Caki2 (cell line): ENCODE measurements around the gene SSR1. TPM values are rescaled to one million over a fixed set of nuclear protein-coding genes. Genes with fewer than 3 reads are reported as not detected.

Experiments
- DNase-seq: peaks from one replicate; pipeline ENCODE4 v3.0.0-alpha.2; 2015; ENCODE audit warnings: low read depth
- in situ Hi-C: cut with HindIII; loops from 2 replicates; pipeline ENCODE4 v1.10.0; 2016; ENCODE audit warnings: low sequenced_read_pairs, low pct_unique_long_range_greater_than_20kb, mixed read lengths
- total RNA-seq: library from RNA; depleted of rRNA; stranded (reverse); fragments of >200 nt; shearing (Covaris generic); gene quantifications from 2 replicates; pipeline ENCODE4 v1.2.3, GENCODE V29; 2014; ENCODE audit warnings: low replicate concordance

SSR1 gene
- total RNA-seq, 1 experiment from 2014 or later: 146 TPM

DNA sequence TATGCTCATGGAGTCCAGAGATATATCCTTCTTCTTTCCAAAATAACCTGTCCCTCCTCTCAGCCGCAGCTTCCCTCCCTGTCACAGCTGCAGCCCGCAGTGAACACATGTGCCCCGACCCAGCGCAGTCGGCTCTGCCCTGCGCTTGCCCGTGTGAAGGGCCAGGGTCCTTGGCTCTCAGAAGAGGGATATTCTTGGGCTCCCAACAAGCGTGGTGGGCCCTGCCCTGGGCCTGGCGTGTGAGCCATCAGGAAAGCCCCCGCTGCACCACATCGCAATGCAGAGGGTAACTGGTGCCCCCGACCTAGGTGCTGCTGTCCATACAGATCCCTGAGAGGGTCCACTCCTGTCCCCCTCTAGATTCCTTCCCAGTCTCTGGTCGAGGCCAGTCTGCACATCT is 65.2 kb downstream of the SSR1 start:
- in situ Hi-C loops: no loop called here

DNA sequence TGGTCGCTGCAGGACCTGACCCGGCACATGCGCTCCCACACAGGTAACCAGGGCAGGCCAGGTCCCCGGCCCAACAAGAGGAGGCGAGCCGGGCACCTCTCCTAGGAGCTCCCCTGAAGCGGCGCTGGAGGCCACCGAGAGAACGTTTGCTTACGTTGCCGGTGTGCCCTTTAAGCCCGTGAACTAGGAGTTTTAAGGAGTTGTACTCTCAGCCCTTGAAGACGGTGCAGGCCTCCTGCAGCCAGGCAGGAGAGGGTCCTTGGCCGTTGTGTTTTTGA is 65.9 kb downstream of the SSR1 start:
- no peak for DNase-seq
- in situ Hi-C loops: no loop called here

More for the DNA sequence above, 65.2 kb downstream of the SSR1 start:
- DNase-seq: no peak

DNA sequence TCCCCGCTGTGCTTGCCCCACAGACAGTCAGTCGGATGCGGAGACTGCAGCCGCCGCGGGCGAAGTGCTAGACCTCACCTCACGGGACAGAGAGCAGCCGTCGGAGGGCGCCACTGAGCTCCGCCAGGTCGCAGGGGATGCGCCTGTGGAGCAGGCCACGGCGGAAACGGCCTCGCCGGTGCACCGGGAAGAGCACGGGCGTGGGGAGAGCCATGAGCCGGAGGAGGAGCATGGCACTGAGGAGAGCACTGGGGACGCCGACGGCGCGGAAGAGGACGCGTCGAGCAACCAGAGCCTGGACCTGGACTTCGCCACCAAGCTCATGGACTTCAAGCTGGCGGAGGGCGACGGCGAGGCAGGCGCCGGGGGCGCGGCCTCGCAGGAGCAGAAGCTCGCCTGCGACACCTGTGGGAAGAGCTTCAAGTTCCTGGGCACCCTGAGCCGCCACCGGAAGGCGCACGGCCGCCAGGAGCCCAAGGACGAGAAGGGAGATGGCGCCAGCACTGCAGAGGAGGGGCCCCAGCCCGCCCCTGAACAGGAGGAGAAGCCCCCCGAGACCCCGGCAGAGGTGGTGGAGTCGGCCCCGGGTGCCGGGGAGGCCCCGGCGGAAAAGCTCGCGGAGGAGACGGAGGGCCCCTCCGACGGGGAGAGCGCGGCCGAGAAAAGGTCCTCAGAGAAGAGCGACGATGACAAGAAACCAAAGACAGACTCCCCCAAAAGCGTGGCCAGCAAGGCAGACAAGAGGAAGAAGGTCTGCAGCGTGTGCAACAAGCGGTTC is 66.4 kb downstream of the SSR1 start:
- in situ Hi-C loops: no loop called here
- DNase-seq: no peak

DNA sequence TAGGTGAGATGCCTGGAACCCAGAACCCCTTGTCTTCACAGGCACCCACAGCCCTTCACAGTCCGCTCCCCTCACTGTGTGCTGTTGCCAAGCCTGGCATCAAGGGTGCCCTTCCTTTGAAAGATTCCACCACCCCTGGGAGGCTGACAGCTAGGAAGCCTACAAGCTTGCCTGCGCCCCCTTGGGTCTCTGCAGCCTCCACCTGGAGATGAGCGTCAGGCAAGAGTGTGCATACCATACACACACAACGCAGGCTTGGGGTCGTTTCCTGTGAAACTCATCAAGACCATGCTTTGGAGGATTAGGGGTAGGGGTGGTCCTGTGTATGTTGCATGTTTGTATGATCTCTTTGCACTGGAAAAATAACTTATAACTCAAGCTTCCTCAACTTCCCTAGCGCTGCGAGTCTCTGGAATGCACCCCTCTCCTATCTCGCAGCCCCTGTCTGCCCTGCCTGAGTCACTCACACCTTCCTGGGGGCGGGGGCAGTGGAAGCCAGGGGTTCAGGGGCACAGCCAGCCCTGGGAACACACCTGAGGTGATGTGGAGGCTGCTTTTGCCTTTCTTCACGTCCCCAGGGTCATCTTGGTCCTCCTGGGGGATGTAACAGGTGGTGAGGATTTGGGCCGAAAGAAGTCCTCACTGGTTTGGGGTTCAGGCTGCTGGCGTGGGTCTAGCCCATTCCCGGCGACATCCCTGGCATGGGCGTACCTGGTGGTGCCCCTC is 67.2 kb downstream of the SSR1 start:
- no peak for DNase-seq
- in situ Hi-C loops: no loop called here

DNA sequence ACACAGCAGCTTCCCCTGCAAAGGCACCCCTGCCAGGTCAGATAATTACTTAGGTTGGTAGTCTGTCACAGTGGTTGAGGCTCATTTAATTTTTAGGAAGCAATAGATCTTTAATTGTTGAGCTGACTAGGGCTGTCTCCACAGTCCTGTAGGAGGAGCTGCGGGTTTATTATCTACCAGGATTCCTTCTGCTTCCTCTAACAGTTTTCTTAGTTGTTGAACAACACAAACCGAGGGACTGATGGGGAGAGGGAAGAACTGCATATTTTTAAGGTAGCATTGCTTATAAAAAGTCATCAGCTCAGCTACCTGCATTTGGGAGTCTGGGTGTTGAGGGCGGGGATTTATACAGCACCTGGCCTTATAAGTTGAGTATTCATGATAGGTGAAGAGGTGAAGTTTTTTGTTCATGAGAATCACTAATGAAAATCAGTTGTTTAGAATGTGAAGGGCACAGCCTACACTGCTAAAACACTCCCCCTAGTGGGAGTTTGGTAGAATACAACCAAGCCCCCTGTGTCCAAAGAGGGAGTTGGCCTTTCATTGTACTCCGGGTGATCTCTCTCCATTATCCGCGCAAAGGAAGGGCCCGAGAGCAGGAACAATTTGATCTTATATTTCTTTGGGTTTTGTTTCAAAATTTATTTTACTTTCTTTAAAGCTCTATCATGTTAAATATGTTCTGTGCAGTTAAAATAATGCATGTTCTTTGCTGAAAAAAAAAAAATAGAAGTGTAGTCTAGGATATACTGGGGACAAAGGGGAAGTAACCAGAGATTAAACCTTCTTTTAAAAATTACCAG is 69.6 kb downstream of the SSR1 start:
- in situ Hi-C loops: no loop called here
- peak; percentile 76 for DNase-seq

DNA sequence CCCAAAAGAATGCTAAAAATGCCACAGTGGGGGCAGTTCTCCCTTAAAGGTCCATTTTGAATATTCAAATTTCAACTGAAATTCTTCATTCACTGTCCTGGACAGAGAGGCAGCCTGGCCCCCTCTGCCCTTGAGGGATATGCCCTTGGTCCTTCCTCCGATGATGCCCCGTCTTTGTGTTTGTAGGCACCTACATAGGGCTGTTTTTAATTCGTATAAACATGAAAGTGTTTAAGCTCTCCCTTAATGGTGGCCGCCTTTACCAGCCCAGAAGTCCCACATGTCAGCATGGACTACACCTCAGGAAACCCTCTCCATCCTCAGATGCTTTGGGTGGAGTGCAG is 70.2 kb downstream of the SSR1 start:
- DNase-seq: no peak
- in situ Hi-C loops: no loop called here

DNA sequence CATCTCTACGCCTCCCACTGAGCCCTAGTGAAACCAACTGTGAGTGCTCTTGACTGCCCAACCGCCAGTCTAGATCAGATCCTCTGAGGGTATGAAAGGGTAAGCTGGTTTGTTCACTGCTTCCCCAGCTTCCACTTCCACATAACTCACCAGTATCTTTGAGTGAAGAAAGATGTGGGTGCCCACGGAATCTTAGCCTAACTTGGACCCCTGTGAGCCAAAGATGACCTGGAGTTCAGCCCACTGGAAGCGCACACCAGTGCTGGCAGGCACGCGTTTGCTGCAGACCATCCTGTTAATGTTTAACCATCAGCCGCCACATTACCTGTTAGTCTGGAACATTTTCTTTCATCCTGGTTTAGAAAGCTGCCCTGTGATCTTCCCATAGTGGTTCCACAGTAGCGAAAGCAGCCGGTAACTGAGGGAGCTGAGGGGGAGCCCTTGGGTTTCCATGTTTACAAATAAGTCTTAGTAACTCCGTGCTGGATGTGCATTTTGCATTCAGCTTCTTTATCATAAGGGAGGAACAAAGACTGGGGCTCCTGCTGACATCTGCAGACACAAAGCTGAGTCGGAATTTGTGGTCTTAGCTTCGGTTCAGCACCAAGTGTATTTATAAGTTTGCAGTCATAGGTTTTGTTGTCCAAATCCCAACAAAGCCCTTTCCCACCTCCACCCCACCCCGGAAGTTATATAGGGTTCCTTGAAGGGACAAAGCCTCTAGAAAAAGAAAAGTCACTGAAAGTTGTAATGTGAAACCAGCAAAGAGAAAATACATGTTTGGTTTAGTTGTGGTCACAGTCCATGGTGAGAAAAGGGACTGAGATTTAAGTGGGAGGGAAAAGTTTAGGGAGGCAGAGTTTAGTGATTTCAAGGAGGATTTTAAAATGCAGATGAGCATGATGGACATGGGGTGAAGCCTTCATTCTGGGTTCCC is 71.0 kb downstream of the SSR1 start:
- in situ Hi-C loops: no loop called here
- peak; percentile 64 for DNase-seq

DNA sequence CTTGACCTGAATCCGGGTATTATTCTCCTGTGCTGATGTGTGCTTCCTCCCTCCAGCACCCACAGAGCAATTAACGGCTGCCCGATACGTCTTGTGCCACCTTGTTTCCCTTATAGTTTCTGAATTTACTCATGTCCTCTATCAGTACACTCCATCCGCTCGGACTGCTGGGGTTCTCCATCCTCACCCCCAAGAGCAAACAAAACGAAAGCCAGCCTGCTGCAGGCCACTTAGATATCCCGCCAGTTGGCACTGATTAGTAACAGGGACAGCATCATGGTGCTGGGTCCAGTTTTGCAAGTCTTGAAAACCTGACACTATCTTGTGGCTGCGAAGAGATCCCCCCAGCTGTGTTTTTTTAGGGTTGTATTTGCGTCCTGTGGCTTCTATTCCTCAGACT is 71.8 kb downstream of the SSR1 start:
- DNase-seq: no peak
- in situ Hi-C loops: no loop called here

DNA sequence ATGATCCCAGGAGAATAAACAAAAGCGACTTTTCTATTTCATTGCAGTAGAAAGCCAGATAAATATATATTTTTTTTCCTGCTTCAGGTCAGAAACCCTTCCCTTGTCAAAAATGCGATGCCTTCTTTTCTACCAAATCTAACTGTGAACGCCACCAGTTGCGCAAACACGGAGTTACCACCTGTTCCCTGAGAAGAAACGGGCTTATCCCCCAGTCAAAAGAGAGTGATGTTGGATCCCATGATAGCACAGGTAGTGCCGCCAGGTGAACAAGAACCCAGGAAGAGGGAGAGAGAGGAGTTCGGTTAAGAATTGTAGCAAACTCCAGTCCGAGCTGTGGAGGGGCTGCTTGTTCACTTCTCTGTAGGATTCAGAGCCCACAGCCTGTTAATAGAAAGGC is 72.6 kb downstream of the SSR1 start:
- no peak for DNase-seq
- in situ Hi-C loops: no loop called here

DNA sequence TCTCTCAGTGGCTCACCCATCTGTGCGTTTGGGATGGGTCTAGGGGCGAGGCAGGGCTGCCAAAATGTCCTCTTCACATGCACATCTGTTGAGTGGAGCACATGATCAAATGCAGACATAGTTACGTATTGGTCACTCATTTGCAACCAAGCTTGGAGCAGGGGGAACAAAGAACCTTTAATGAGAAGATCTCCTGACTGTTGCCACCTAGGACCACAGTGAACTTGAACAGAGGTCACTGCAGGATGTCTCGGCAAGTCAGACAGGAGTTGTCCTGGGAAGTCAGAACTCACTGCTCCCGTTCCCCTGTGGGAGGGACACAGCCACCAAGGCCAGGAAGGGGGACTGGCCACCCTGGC is 73.4 kb downstream of the SSR1 start:
- in situ Hi-C loops: no loop called here
- no peak for DNase-seq

DNA sequence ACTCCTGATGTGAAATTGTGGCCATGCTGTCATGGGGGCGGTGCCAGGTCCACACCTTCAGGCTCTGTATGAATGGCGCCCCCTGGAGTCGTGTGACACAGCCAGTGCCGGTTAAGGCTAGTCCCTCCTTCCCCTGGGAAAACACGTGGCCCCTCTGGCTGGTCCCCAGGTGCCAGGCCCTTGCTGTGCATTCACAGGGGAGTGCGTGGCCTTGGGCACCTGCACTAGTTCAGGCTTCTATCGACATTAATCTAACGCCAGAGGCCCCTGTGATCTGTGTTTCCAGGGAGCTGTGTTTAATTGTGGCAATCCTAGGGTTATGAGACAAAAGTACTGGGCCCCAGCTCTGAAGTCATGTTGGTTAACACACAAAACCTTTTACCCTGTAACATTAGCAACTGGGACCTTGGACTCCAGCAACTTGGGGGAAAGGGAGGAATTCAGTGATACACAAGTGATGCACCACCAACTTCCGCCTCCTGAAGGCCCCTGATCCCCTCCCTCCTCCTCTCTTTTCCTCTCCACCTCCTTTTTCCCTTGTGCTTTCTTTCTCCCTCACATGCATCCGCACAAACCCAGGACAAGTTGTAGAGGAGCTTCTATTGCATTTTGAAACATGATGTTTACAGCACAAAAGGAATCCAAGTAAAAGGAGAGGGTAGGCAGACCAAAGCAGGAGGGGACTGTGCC is 74.0 kb downstream of the SSR1 start:
- DNase-seq: peak; percentile 71
- in situ Hi-C loops: no loop called here

DNA sequence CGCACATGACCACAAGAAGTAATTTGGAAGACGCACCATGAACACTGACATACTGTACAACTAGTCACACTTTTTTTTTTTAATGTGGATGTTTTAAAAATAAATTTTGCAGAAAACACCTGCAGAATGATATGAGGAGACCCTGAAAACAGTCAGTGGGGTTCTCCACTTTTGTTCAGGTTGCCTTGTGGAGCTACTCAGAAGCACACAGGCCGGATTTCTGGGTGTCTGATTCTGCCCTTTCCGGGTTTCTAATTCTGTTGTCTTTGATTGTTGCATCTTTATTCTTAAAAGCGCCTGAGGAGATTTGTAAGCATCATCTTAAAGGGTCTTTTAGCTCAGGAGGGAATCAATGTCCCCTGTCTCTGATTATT is 74.5 kb downstream of the SSR1 start:
- in situ Hi-C loops: no loop called here
- DNase-seq: no peak

DNA sequence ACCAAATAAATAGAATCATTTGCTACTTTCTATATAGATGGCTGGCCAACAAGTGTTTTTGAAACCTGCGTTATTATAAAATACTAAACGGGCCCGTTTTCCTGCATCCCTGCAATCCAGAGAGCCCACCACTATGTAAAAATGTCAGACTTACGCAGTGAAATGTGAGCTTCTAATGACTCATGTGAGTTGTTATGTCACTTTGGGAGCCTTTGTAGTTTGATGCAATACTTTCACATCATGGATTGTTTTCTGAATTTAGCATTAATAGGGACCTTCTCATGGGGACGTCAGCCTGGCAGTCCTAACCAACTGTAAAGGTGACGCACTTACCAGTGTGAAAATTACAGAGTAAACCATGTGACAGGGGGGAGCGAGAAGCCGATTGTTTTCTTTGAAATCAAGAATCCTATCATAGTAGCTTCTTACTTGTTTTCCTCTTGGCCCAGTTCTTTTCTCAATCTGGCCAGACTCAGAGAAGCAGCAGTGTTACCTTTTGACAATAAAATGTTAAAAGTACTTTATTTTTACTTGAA is 75.3 kb downstream of the SSR1 start:
- no peak for DNase-seq
- in situ Hi-C loops: no loop called here

DNA sequence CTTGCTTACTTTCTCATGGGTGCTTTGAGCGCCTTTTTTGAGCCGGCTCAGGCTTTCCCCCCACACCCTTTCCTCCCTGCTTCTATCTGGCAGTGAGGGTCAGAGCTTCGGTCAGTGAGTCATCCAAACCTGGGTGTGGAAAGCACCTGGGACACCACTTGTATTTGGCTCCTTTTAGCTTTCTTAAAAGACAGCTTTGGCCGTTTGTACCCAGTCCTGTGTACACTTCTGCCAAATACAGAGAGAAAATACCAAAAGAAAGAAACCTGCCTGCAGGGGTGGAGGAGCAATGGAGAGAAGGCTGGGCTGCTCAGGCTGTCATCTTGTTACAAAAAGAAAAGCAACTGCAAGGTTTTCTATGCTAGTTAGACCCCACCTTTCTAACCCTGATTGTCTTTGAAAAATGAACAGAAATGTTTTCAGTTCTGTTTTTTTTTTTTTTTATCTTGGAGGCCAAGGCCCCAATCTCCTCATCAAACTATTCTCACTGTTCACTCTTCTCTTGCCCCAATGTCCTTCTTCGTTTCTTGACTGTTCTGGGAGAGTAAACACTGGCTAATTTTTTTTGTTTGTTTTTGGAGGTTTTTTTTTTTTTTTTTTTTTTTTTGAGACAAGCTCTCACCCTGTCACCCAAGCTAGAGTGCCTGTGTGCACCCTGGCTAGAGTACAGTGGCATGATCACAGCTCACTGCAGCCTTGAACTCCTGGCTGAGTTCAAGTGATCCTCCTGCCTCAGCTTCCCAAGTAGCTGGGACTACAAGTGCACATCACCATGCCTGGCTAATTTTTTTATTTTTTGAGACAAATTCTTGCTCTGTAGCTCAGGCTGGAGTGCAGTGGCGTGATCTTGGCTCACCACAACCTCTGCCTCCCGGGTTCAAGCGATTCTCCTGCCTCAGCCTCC is 76.4 kb downstream of the SSR1 start:
- in situ Hi-C loops: no loop called here

DNA sequence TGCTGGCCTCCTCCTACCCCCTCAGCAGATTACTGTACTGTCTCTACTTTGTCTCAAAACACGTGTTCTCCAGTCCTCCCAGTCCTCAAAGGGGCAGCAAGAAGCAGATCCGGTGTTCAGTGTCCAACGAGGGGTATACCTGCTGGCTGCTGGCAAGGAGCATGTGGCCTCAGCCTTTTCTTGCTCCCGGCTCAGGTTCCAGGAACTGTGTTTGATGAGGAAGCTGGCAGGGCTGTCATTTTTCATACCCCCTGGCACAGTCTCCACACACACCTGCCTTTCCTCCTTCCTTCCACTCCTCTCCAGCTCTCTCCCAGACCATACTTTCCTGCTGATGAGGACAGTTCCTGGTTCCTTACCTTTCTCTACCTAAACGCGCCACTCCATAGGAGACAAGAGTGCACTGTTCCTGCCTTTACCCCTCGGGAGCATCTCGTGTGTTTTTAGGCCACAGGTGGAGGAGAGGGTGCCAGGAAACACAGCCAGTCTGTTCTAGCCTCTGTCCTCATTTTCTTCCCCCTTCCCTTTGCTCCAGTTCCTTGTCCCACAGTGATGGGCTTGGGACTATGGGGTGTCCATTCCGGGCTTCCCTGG is 77.2 kb downstream of the SSR1 start:
- DNase-seq: no peak
- in situ Hi-C loops: no loop called here

More for the DNA sequence above, 76.4 kb downstream of the SSR1 start:
- DNase-seq: no peak

DNA sequence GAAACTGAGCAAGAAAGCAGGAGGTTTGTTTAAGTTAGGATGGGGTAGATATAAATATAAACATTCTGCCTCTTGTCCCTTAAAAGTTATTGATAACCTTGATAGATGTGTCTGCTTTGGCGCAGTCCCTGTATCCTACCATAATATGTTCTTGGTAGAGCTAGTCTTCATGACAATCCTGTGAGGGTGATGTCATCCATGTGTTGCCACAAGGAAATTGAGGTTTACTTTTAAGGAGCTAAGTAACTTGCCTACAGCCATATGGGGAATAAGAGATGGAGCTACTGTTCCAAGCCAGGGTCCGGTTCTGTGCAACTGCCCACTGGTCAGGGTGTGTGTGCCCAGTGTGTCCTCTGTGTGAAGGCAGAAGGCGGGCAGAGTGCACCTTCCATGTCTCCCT is 78.5 kb downstream of the SSR1 start:
- in situ Hi-C loops: no loop called here
- DNase-seq: no peak
